ACHN (cell line): ENCODE data around the gene EYS.

Experiments
- DNase-seq: peaks from one replicate; pipeline ENCODE4 v3.0.0-alpha.2; 2015
- in situ Hi-C: cut with HindIII; loops from 2 replicates; pipeline ENCODE4 v1.10.0; 2017; ENCODE audit warnings: low sequenced_read_pairs, low pct_ligation_motif_present, low pct_unique_long_range_greater_than_20kb

Gene EYS

DNA sequence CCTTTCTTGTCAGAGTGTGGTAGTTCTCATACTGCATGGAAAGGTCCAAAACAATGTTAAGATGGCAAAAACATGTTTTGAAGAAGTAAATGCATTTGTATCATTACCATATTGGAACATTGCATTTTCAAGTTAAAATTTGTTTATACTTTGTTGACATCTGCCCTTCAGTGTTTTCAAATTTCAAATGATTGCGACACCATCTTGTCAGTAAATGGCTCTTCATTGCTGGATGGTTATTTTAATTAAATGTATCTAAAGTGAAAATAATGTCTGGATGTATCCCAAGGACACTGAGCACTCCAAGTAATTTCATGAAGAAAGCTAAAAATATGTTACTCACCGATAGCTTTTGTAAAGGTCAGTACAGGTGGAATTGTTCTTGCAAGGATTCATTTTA lies 761.6 kb downstream of the EYS start:
- in situ Hi-C loops: no loop called here

DNA sequence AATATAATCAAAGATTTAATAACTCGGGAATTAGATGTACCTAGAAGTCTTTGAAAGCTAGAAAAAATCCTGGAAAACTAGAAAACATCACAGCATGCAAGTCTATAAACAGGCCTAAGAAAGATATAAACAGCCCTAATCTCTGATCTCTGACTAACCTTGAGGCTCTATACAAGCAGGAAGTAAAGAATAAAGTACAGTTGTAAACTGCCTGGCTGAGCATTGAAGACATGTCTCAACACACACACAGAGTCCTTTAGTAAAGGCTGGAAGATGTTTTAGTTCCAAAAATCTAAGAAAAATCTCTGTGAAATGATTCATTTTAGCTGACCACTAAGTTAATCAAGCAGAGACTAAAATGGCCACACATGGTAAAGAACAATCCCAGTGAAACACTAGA lies 774.5 kb downstream of the EYS start:
- no peak for DNase-seq
- in situ Hi-C loops: no loop called here

More for the DNA sequence above, 761.6 kb downstream of the EYS start:
- DNase-seq: no peak

DNA sequence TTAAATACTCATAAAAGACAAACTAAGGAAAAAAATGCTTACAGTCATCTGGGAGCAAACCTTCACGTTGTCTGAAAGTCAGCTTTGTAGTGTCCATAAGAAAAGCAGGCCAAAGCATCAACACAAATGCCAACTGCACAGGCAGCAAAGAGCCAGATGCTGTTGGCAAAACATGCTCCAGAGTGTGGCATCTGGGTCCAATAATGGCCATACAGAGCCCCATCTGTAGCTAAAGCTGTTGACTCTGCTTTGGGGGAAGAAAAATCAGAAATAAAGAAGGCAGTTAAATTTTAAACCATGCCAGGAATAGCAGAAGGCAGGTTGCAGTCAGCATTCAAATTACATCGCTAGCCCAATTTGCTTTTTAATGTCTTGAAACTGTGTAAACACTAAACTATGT lies 776.3 kb downstream of the EYS start:
- no peak for DNase-seq
- in situ Hi-C loops: no loop called here

DNA sequence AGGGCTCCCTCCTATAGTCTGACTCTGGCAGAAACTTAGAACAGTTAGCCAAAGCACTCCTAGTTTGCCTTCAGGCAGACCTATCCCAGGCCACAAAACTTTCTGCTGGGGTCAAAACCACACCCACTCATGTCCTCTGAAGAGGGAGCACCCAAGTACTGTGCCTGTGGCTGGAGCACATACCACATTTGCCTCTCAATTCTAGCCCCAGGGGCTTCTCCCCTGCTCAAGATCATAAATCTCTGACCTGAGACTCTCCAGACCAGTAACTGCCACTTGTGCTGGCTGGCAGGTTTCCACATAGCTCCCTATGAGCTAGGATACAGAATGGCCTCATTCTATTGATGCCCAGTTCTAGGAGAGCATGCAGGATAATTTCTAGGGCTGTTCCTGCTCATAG lies 781.0 kb downstream of the EYS start:
- in situ Hi-C loops: no loop called here
- DNase-seq: no peak

DNA sequence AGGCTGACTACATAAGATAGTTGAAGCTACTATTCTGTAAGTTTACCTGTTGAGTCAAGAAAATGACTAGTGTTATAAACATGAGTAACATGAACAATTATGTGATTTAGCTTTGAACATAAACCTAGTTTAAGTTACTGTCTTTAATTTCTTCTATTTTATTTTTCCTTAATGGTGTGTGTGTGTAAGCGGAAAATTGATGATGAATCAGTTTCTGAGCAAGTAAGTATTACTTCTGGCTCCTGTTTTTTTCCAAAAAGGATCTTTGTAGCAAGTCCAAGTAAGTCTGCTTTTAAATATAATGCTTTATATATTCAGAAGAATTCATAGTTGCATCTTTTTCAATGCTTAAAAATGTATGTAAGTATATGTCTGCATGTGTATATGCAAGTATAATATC lies 786.8 kb downstream of the EYS start:
- no peak for DNase-seq
- in situ Hi-C loops: no loop called here

DNA sequence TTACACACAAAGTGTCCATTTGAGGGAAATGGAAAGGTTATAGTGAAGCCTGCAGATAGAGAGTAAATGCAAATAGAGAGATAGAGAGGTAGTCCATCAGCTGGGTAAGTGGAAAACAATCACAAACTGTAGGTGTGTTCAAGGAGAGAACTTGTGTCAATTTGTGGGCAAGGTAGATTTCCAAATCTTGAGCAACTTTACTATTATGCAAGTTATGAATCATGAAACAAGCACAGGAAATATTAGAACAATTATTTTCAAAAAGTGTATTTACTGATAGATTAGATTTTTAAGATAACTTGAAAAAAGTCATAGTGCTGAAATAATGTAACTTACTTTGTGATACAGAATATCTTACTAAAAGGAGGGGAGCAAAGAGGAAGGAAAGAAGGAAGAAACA lies 792.9 kb downstream of the EYS start:
- in situ Hi-C loops: no loop called here
- no peak for DNase-seq

DNA sequence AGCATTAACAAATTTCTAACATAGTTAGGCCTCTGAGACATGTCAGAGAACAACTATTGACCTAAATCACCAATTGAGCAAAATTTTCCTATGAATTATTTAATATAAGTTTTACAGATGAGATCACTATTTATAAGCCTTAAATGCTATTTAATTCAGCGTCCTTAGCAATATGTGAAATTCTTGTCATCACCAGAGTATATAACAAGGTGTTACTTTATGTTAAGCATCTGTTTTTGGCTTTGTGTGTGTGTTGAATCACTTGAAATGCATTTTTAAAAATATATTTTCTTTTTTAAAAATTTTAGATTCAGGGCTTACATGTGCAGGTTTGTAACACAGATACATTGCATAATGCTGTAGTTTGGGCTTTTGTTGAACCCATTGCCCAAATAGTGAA lies 794.1 kb downstream of the EYS start:
- in situ Hi-C loops: no loop called here
- DNase-seq: no peak

DNA sequence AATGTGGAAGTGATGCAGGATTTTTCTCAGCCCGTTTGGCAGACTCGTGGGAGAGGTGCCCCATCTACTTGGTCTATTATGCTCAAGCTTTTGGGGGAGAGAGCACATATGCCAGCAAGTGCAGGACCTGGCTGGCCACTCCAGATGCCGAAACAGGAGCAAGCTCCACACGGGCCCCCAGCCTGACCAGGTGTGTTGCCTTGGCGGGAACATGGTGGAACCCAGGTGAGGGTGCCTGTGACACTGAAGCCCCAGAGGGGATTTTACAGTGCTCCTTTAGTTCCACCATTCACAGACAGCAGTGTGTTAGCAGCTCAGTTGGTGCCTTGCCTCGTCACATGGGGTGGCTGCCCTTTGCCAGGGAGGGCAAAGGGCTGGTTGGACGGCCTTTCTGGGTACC lies 798.9 kb downstream of the EYS start:
- no peak for DNase-seq
- in situ Hi-C loops: no loop called here

DNA sequence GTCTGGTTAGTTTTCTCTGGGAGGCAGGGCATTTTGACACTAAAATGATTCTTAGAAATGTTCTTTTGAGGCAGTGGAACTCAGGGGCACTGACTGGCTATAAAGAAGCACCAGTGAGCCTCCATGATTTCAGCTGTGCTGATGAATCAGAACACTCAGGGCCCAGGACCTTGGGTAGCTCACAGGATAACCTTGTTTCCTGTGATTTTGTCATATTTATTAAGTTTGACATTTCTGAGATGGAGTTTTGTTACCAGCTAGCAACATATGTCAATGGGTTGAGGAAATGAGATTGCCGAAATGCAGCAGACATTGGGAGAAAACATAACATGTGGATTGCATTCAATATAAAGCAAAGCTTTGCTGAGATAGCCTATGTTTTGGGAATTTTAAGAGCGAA lies 802.4 kb downstream of the EYS start:
- in situ Hi-C loops: no loop called here
- no peak for DNase-seq

DNA sequence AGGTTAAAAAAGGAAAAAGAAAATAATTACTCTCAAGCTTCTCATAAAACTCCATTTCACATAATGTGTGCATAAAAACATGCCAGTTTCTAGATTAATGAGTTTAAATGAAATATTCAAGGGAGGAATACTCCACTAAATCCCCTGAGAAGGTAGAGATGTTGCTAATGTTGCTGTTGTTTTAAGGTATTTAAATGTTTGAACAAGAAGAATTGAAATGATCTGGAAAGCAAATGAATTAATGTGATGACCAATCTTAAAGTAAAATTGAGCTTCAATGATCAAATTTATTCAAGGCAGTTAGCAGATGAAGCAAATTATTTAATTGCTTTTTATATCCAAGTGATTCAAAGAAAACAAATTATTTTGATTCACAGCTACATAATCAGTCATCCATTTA lies 804.4 kb downstream of the EYS start:
- no peak for DNase-seq
- in situ Hi-C loops: no loop called here

DNA sequence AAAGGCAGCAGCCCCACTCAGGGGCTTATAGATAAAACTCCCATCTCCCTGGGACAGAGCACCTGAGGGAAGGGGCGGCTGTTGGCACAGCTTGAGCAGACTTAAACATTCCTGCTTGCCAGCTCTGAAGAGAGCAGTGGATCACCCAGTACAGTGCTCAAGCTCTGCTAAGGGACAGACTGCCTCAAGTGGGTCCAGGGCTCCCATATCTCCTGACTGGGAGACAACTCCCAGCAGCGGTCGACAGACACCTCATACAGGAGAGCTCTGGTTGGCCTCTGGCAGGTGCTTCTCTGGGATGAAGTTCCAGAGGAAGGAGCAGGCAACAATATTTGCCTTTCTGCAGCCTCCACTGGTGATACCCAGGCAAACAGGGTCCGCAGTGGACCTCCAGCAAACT lies 810.1 kb downstream of the EYS start:
- DNase-seq: no peak
- in situ Hi-C loops: no loop called here

DNA sequence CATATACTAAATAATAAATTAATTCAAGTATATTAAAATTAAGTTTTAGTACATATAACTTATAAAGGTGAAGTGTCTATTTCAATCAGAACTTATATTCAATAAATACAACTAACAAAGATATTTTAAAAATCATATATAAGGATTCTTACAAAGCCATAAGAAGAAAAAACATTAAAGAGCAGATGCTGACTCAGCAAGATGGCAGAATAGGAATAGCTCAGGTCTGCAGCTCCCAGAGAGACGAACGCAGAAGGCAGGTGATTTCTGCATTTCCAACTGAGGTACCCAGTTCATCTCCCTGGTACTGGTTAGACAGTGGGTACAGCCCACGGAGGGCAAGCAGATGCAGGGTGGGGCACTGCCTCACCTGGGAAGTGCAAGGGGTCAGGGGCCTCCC lies 811.1 kb downstream of the EYS start:
- in situ Hi-C loops: no loop called here
- no peak for DNase-seq

DNA sequence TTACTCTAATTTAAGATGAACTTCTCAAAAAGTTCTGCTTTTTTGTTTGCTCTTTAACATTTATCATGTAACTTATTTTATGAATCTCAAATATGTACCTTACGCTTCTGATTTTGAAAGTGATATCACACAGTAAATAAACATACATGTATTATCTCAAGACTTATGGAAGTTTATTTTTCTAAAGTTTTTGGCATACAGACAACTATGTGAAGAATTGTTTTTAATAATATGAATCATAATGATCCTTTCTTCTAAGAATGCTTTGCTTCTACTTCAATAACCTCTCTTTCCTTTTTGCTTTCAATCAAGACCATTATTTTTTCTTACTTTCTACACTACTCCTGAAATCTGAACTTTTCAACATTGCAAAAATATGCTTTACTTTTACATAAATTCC lies 816.4 kb downstream of the EYS start:
- in situ Hi-C loops: no loop called here
- DNase-seq: no peak

DNA sequence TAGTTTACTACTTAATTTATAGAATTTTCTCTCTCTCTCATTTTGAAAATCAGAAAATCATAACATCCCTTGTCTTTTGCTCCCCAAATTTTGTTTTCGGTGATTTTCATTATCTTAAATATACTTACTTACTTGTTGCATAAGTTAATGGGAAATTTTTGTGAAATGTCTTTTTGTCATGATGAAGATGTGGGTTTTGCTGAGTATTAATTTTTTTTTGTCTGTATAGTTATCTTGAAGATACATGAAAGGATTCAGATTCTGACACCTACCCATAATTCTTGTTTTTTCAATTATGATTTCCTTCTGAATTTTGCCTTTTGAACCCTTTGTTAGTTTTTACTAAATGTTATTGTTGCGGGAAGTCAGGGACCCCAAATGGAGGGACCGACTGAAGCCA lies 817.9 kb downstream of the EYS start:
- DNase-seq: no peak
- in situ Hi-C loops: no loop called here

DNA sequence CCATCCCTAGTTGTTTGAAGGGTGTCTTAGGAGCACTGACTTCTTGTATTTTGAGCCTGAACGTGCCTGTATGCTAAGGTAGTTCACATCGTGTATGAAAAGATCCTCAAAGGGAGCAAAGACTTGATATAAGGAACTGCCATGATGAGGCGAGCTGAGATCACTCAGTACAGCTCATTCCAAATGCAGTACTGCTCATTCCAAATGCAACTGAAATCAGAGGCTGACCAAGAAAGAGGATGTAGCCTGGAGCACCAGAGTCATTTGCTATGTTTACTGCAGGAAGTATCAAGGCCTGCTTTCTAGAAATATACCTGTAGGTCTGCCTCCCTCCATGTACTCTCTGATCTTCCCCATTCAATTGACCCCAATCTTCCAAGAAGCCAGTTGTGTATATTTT lies 832.2 kb downstream of the EYS start:
- DNase-seq: no peak

DNA sequence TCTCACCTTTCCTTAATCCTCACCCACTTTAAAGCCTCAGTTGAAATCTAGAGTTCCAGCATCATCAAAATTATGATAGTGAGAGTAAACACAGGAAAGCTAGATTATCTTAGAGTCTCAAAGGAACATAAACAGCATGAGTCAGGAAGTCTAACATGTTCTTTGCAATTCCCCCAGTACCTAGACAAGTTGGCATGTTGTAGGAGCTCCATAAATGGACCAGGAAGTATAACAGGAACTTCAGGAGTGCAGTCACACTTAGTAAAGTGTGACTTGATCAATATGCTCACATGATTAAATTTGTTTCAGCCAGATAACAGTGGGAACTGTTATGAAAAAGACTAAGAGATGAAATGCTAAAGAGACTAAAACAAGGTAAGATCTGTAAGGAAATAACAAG lies 834.4 kb downstream of the EYS start:
- DNase-seq: no peak
- in situ Hi-C loops: no loop called here

More for the DNA sequence above, 832.2 kb downstream of the EYS start:
- in situ Hi-C loops: no loop called here

DNA sequence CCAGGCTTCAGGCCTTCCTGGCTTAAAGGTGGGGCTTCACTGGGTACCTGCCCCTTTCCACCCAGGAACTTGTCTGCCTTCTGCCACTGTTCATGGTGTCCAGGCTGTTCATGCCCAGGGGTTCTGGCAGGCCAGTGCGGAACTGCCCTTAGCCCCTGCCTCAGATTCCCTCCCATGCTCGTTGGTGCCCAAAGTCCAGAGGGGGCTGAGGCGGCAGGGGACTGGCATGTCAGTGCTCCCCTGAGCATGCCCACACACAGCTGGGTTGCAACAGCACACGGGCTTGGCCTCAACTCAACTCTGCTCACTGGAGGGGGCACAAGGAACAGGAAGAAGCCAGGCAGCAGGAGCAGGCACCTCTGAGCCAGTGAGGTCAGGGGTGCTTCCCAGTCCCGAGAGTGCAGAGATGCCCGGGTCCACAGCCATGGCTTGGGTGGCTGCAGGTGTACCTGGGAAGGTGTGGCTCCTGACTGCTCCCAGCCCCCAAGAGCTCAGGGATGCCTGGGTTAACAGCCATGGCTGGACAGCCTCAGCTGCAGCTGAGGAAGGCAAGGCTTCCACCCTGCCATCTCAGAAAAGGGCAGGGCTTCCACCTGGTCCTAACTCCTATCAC lies 845.9 kb downstream of the EYS start:
- in situ Hi-C loops: no loop called here
- DNase-seq: no peak

DNA sequence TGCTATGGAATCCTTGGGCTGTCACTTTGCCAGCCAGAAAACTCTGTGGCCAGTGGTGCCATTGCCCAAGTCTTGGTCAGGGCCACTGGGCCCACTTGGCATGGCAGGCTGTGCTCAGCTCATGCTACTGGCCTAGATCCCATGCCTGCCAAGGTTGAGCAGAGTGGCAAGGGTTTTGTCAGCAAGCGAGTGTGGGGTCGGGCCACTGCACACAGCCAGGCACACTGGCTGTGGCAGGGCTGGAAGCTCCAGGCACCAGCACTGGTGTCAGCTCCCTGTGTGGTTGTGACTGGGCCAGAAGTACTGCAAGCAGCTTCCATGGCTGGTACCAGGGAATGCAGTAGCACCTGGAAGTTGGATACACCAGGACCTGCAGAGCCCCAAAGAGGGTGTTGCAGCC lies 846.8 kb downstream of the EYS start:
- in situ Hi-C loops: no loop called here
- DNase-seq: no peak

DNA sequence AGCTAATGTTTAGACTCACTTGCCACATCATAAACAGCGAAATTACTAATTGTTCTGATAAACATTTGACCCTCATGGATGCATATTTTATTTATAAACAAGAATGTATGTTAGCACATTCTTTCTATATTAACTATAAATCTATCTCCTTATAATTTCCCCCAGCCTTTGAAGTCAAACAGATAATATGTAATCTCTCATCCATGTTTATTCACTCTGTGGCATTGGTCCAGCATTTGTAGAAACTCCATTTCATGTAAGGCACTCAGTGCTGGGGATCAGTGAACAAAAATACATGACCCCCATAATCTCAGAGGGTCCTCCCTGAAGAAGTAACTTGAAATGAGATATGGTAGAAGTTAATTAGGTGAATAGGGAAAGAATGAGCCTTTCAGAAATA lies 856.9 kb downstream of the EYS start:
- DNase-seq: no peak
- in situ Hi-C loops: no loop called here

DNA sequence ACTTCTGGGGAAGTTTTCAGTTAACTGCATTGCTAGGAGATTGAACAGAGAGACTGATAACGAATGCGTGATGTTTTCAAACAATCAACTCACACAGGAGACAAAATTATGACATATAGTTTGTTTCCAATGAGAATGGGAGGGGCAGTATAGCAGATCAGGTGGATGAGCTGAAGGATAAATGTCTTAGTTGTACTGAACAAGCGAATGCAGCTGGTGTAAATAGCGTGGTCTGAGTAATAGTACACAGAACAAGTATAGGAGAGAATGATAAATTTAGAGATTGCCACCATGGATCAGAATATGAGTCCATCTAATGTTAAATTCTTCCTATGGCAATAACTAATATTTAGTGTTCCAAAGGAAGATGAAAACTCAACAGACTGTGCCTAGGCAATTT lies 858.6 kb downstream of the EYS start:
- DNase-seq: no peak
- in situ Hi-C loops: no loop called here

DNA sequence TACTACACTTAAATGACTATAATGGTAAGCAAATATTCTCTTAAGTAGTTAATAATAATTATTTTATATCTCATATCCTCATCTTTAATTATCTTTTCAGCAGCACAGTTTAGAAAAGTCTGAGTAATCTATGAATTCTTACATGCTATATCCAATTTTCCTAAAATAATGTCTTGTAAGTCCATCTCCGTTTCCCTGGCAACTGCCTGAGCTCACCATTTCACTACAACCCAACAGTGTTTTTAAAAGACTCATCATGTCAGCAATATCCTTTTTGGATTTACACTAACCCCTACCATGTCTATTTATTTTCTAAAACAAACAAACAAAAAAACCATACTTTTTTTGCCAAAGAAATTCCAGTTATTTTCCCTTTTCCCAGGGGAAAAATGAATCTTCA lies 859.6 kb downstream of the EYS start:
- DNase-seq: no peak
- in situ Hi-C loops: no loop called here
